ENCODE data around the gene GPR45.

GRCh38 chr2:105271393-105272045, 30.0 kb downstream of the GPR45 start:
- TF ChIP-seq CTCF (IDR thresholded peaks at IDR 0.05) (no peak), POLR2A (IDR thresholded peaks at IDR 0.05) (no peak)
